ENCODE data around the gene CALHM6.

CALHM6 gene

GRCh38 chr6:116511424-116512110, 50.4 kb downstream of the CALHM6 start, which contains the start of gene CALHM5:
Gene CALHM5, plus strand, starts transcription at chr6:116511639. Its CDS starts 58 bp downstream, at chr6:116511697.
- peak within 1 kb of the TSS; percentile 66 for H3K4me3 ChIP-seq (ENCODE audit: low read length)
- peak within 1 kb of the TSS; percentile 82 for H2AFZ ChIP-seq (ENCODE audit: low read length)
- H3K36me3 ChIP-seq (replicated peaks; ENCODE audit: insufficient read depth, low read length), result no peaks in the 10 kb centered on the region
- peak within 1 kb of the TSS; percentile 60 for H3K9ac ChIP-seq (ENCODE audit: low read length)
- H3F3A ChIP-seq (ENCODE audit: insufficient read depth, low read length), result peaks cover 18% of the 10 kb centered on the region
- H4K20me1 ChIP-seq (ENCODE audit: insufficient read depth, low read length), result no peaks in the 10 kb centered on the region
- H3K4me2 ChIP-seq (ENCODE audit: low read depth, low read length), result peak within 1 kb of the TSS; percentile 88
- H3K4me1 ChIP-seq (ENCODE audit: low read length), result peaks cover 21% of the 10 kb centered on the region
- H3K27me3 ChIP-seq (replicated peaks; ENCODE audit: insufficient read depth, low read length), result no peaks in the 10 kb centered on the region
- DNase-seq, result peak; percentile 61
- H3K79me2 ChIP-seq (ENCODE audit: low read length), result no peaks in the 10 kb centered on the region
- H3K9me3 ChIP-seq (replicated peaks; ENCODE audit: insufficient read depth, low read length), result no peaks in the 10 kb centered on the region
- no peaks in the 10 kb centered on the region for H3K9me2 ChIP-seq (replicated peaks; ENCODE audit: insufficient read depth, low read length)
- H3K27ac ChIP-seq (ENCODE audit: low read length), result peak within 1 kb of the TSS; percentile 88
- TF ChIP-seq EZH2phosphoT487 (IDR thresholded peaks at IDR 0.05; ENCODE audit: low read length) (no peak), EZH2 (optimal IDR thresholded peaks at IDR 0.05; ENCODE audit: low read depth, low read length) (no peak)
- TF ChIP-seq, protein P1, sequence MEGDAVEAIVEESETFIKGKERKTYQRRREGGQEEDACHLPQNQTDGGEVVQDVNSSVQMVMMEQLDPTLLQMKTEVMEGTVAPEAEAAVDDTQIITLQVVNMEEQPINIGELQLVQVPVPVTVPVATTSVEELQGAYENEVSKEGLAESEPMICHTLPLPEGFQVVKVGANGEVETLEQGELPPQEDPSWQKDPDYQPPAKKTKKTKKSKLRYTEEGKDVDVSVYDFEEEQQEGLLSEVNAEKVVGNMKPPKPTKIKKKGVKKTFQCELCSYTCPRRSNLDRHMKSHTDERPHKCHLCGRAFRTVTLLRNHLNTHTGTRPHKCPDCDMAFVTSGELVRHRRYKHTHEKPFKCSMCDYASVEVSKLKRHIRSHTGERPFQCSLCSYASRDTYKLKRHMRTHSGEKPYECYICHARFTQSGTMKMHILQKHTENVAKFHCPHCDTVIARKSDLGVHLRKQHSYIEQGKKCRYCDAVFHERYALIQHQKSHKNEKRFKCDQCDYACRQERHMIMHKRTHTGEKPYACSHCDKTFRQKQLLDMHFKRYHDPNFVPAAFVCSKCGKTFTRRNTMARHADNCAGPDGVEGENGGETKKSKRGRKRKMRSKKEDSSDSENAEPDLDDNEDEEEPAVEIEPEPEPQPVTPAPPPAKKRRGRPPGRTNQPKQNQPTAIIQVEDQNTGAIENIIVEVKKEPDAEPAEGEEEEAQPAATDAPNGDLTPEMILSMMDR (IDR thresholded peaks at IDR 0.05; ENCODE audit: low read length), result peak; percentile 60

DNA sequence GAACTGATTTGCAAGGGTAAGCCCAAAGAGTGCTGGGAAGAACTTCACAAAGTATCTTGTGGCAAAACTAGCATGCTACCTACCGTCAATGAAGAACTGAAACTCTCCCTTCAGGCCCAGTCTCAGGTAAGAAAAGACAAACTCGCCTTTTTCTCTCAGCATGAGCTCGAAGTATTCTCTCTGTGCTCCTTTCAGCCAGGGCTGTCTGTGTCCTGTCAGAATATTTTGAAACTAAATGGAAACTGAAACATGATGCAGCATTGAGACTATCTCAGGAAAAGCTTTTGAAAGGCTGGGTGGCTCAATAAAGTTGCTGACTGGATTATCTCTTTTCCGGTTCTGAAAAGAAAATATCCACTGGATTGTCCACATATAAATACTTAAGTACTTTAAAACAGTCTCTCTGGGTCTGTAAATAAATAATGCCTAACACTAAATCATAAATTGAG, 51.0 kb downstream of the CALHM6 start:
- Histone ChIP-seq H3K36me3 (replicated peaks; ENCODE audit: insufficient read depth, low read length) (no peaks in the 10 kb centered on the region), H3K9me3 (replicated peaks; ENCODE audit: insufficient read depth, low read length) (no peaks in the 10 kb centered on the region), H3K4me3 (ENCODE audit: low read length) (peak overlapping the region; percentile 66), H3K27ac (ENCODE audit: low read length) (peak overlapping the region; percentile 88), H2AFZ (ENCODE audit: low read length) (peak overlapping the region; percentile 82), H3K4me2 (ENCODE audit: low read depth, low read length) (peak overlapping the region; percentile 88), H4K20me1 (ENCODE audit: insufficient read depth, low read length) (no peaks in the 10 kb centered on the region), H3K4me1 (ENCODE audit: low read length) (peaks cover 21% of the 10 kb centered on the region), H3K9ac (ENCODE audit: low read length) (peak overlapping the region; percentile 60), H3F3A (ENCODE audit: insufficient read depth, low read length) (peaks cover 18% of the 10 kb centered on the region), H3K79me2 (ENCODE audit: low read length) (no peaks in the 10 kb centered on the region), H3K27me3 (replicated peaks; ENCODE audit: insufficient read depth, low read length) (no peaks in the 10 kb centered on the region), H3K9me2 (replicated peaks; ENCODE audit: insufficient read depth, low read length) (no peaks in the 10 kb centered on the region)
- TF ChIP-seq EZH2 (optimal IDR thresholded peaks at IDR 0.05; ENCODE audit: low read depth, low read length) (no peak), EZH2phosphoT487 (IDR thresholded peaks at IDR 0.05; ENCODE audit: low read length) (no peak)
- TF ChIP-seq, protein P1 (IDR thresholded peaks at IDR 0.05; ENCODE audit: low read length), result no peak
- DNase-seq, result peak; percentile 81

DNA sequence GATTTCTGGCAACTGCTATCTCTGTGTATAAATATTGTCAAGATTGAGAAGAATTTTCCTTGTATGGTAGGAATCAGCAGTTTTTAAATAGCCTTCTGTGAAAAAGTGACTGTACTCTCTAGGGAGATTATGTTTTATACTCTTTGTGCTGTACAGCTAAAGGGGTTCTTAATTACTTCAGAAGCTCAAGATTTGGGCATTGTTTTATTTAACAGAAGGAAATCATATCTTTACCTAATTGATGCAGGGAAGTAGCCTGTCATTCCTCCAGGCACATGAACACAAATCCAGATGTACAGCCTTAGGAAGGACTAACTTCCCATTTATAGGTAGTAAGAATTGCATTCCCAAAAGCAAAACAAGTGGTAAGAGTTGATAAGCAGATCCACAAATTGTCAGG, 51.6 kb downstream of the CALHM6 start:
- Histone ChIP-seq H3K27ac (ENCODE audit: low read length) (peak overlapping the region; percentile 88; the same call in 1 of the 2 replicates), H3K9me3 (replicated peaks; ENCODE audit: insufficient read depth, low read length) (no peaks in the 10 kb centered on the region), H3F3A (ENCODE audit: insufficient read depth, low read length) (peaks cover 18% of the 10 kb centered on the region), H3K27me3 (replicated peaks; ENCODE audit: insufficient read depth, low read length) (no peaks in the 10 kb centered on the region), H3K9me2 (replicated peaks; ENCODE audit: insufficient read depth, low read length) (no peaks in the 10 kb centered on the region), H3K9ac (ENCODE audit: low read length) (peak overlapping the region; percentile 60; the same call in 1 of the 2 replicates), H2AFZ (ENCODE audit: low read length) (peak overlapping the region; percentile 82), H3K4me1 (ENCODE audit: low read length) (peaks cover 21% of the 10 kb centered on the region), H3K4me3 (ENCODE audit: low read length) (peak overlapping the region; percentile 66), H3K4me2 (ENCODE audit: low read depth, low read length) (peak overlapping the region; percentile 88), H3K36me3 (replicated peaks; ENCODE audit: insufficient read depth, low read length) (no peaks in the 10 kb centered on the region), H3K79me2 (ENCODE audit: low read length) (no peaks in the 10 kb centered on the region), H4K20me1 (ENCODE audit: insufficient read depth, low read length) (no peaks in the 10 kb centered on the region)
- DNase-seq, result no peak
- no peak for TF ChIP-seq EZH2 (optimal IDR thresholded peaks at IDR 0.05; ENCODE audit: low read depth, low read length)
- TF ChIP-seq, protein P1 (IDR thresholded peaks at IDR 0.05; ENCODE audit: low read length), result no peak
- TF ChIP-seq EZH2phosphoT487 (IDR thresholded peaks at IDR 0.05; ENCODE audit: low read length), result no peak
